Anterior cingulate cortex (tissue), 58 donors: ENCODE data around the gene AP1S1.
"Not testable (repeated sequence)": the region's sequence is repeated elsewhere in the genome, so short reads cannot be mapped to it uniquely, and the experiment has no call there.

ENCODE experiments used
- DNase-seq, 58 donors: peaks; one replicate each; lab custom pipeline; 2025; lab: John Stamatoyannopoulos, UW

The AP1S1 gene

DNA sequence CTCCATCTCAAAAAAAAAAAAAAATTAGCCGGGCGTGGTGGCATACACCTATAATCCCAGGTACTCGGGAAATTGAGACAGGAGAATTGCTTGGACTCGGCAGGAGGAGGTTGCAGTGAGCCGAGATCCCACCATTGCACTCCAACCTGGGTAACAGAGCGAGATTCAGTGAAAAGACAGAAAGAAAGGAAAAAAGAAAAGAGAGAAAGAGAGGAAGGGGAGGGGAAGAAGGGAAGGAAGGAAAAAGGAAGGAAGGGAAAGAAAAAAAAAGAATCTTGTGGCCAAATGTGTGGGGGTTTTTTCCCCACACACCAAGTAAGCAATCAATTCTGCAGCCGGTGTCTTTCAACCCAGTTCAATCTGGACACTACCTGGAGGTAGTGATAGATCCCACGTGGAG, 34.8 kb downstream of the AP1S1 start:
- no peak for DNase-seq

DNA sequence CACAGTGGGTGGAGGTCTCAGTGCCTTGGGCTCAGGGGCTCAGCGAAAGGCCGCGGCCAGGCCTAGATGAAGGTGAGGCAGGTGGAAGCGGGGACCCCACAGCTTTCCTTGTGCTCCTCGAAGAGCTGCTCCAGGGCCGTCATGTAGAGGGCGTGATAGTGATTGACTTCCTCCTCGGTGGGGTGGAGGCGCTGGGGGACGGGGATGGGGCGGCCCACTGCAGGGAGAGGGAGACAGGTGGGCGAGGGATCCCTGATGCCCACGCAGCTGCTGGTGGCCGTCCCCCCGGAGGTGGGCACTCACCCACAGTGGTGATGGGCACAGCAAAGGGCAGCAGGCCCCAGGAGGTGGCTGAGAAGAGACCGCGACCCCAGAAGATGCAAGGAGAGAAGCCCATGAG, 41.6 kb downstream of the AP1S1 start:
- DNase-seq, result no peak

DNA sequence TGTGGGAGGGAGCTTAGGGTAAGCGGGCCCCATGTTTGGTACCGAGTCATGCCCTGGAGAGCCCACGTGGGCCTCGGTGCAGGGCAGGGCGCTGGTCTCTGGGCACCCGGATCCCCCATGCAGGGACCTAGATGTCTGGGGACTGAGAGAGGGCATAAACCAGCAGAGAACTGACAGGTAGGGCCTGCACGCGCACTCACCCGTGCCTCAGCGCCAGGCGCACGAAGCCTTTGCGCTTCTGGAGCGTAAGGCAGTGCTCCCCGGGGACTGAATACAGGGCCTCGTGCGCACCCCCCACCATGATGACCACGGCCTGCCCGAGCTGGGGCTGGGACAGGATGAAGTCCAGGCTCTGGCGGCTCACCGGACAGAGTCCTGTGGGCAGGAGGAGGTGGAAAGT, 43.7 kb downstream of the AP1S1 start:
- no peak for DNase-seq

- no peak for DNase-seq
These were observed 44.2 kb downstream of the AP1S1 start for GRCh38 chr7:101198476-101198875.

DNA sequence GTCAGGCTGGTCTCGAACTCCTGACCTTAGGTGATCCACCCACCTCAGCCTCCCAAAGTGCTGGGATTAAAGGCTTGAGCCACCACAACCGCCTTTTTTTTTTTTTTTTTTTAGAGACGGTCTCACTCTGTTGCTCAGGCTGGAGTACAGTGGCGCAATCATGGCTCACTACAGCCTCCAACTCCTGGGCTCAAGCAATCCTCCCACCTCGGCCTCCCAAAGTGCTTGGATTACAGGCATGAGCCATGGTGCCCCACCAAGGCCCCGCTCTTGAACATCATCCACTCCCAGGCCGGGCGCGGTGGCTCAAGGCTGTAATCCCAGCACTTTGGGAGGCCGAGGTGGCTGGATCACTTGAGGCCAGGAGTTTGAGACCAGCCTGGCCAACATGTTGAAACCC, 45.2 kb downstream of the AP1S1 start:
- DNase-seq, result not testable (repeated sequence)

GRCh38 chr7:101200504-101200861, 46.2 kb downstream of the AP1S1 start:
- DNase-seq, result no peak

DNA sequence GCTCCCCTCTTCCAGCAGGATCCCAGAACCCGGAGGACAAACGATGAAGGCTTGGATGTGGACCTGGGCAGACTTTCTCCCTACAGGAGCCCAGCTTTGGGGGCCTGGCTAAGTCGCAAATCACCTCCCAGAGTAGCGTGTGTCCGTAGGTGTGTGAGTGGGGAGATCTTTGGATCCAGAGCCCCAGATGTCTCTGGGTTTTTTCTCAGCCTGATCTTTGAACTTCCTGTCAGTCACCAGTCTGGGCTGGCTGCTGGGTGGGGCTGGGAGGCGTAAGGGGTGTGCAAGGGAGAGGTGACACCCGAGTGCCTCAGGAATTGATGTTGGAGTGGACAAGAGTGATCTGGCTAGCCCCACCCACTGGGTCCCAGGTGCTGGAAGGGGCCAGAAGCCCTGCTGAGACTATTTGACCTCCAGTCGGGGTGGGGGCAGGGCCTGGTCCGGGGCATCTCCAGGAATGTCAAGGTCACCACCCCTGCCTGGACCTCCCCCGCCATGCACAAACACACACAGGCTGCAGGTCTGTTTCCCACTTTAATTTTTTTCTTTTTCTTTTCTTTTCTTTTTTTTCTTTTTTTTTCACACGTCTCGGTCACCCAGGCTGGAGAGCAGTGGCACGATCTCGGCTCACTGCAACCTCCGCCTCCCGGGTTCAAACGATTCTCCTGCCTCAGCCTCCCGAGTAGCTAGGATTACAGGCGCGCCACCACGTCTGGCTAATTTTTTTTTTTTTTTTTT, 46.8 kb downstream of the AP1S1 start, which contains the start of gene MOGAT3:
Gene MOGAT3, minus strand, starts transcription at position 175 of the 738 bp plus-strand sequence. CDS start 182 bp downstream, outside the sequence.
- no peak for DNase-seq

- no peak for DNase-seq
These were observed 47.7 kb downstream of the AP1S1 start for GRCh38 chr7:101201695-101202602.

- DNase-seq, result no peak
These were observed 48.3 kb downstream of the AP1S1 start for GRCh38 chr7:101202603-101202918.

DNA sequence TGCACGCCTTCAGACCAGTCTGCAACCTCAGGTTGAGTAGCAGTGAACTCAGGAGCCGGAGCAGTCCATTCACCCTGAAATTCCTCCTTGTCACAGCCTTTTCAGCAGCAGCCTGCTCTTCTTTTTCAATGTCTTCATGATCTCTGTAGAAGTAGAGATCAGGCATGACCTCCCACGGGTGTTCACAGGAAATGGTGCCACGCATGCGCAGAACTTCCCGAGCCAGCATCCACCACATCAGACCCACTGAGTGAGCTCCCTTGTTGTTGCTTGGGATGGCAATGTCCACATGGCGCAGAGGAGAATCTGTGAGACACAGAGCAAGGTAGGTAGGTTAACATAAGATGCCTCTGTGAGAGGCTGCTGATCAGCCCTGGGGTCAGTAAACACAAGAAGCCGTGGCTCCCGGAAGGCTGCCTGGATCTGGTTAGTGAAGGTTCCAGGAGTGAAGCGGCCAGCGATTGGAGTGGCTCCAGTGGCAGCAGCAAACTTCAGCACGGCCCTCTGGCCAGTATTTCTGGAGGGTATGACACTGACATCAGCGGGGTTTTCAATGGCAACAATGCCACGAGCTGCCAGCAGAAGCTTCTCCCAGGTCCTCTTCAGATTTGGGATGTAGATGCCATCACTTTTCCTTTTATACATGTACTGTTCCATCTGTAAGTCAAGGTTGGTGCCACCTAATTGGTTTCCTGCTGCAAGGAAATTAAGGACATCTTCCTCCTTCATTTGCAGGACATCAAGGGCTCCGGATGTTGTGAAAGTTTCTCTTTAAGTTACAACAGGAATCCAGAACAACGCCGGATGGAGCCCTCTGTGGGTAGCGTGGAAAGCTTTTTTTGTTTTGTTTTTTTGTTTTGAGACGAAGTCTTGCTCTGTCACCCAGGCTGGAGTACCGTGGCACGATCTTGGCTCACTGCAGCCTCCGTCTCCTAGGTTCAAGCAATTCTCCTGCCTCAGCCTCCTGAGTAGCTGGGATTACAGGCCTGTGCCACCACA, 49.8 kb downstream of the AP1S1 start:
- not testable (repeated sequence) for DNase-seq

GRCh38 chr7:101205901-101206664, 51.8 kb downstream of the AP1S1 start:
- DNase-seq, result no peak

DNA sequence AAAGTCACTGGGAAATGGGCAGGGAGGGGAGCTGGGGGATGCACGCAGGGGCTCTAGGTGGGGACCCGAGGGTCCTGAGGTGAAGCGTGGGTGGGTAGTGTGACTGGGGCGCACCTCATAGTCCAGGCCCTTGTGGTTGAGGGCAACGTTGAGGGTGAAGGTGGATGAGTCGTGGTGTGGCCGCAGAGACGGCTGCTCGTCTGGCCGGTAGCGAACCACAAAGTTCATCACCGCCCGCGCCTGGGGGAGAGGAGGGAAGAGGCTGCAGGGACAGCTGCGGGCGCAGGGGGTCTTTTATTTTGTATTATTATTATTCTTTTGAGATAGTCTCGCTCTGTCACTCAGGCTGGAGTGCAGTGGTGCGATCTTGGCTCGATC, 52.4 kb downstream of the AP1S1 start:
- no peak for DNase-seq

DNA sequence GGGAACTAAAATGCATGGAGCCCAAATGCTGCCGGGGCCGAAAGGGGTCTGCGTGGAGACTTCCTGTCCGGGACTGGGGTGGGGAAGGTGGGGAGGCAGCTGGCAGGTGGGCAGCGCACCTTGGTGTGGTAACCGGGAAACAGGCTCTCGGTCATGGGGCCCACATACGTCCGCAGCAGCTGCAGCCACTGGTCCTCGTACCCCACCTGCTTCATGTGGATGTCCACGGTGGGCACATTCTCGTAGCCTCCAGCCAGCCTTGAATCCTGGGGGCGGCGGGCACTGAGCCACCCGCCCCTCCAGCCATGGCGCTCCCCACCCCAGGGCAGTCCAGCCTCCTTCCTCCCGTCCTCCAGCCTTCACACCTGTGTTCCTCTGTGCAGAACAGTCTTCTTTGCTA, 53.2 kb downstream of the AP1S1 start:
- no peak for DNase-seq

GRCh38 chr7:101208794-101209193, 54.5 kb downstream of the AP1S1 start:
- DNase-seq, result no peak

DNA sequence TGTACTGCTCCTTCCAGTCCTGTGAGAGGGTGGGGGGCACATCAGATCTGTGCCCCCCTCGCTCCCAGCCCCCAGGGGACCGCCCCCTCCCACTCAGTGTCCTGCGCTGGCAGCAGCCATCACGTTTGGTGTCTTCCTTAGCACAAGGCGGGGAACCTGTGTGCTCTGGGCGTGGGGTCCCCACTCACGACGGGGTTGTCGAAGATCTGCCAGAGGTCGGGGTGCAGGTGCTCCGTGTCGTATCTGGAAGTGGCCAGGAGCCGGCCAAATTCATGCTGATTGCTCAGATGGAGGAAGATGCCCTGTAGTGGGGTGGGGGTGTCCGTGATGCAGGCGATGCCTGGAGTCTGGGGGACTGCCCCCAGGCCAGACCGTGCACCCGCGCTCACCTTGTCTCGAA, 55.9 kb downstream of the AP1S1 start:
- no peak for DNase-seq
